ENCODE measurements around the gene BSN. TPM values are rescaled to one million over a fixed set of nuclear protein-coding genes. Genes with fewer than 3 reads are reported as not detected.

The BSN gene
- total RNA-seq, 1 experiment from 2014 or later: 0.93 TPM

- no peaks in the 10 kb centered on the region; the same call in 1 of the 2 replicates for H3K4me1 ChIP-seq
- ChIA-PET POLR2A (no interaction called here), CTCF (no interaction called here)
- no peaks in the 10 kb centered on the region for H3K9me3 ChIP-seq
- DNase-seq: peak in 1 of 2 experiments; percentile 34
- peaks cover 66% of the 10 kb centered on the region for H3K36me3 Mint-ChIP-seq (ENCODE audit: insufficient read depth, unreplicated experiment)
- H3K36me3 ChIP-seq (ENCODE audit: control insufficient read depth, insufficient read depth, low read length): no peaks in the 10 kb centered on the region; the same call in 1 of the 2 replicates
- intact Hi-C loops (cut with micrococcal nuclease; ENCODE audit: unreplicated experiment): loop anchor here (5.0 kb wide), 1 partner anchor 121 kb away; no protein-coding TSS in a partner anchor
- H3K4me3 ChIP-seq (ENCODE audit: low read depth, low read length): no peak overlapping the region
- no peak overlapping the region for H3K27ac Mint-ChIP-seq (ENCODE audit: unreplicated experiment)
- TF ChIP-seq, protein P1, sequence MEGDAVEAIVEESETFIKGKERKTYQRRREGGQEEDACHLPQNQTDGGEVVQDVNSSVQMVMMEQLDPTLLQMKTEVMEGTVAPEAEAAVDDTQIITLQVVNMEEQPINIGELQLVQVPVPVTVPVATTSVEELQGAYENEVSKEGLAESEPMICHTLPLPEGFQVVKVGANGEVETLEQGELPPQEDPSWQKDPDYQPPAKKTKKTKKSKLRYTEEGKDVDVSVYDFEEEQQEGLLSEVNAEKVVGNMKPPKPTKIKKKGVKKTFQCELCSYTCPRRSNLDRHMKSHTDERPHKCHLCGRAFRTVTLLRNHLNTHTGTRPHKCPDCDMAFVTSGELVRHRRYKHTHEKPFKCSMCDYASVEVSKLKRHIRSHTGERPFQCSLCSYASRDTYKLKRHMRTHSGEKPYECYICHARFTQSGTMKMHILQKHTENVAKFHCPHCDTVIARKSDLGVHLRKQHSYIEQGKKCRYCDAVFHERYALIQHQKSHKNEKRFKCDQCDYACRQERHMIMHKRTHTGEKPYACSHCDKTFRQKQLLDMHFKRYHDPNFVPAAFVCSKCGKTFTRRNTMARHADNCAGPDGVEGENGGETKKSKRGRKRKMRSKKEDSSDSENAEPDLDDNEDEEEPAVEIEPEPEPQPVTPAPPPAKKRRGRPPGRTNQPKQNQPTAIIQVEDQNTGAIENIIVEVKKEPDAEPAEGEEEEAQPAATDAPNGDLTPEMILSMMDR (IDR thresholded peaks at IDR 0.05; ENCODE audit: insufficient read depth in 1 of 2, low read depth in 1 of 2, low read length in 1 of 2, severe bottlenecking in 1 of 2, unreplicated experiment in 1 of 2): no peak
- H3K27me3 Mint-ChIP-seq (ENCODE audit: insufficient read depth, unreplicated experiment): no peaks in the 10 kb centered on the region
- H3K4me1 Mint-ChIP-seq (ENCODE audit: low read depth, unreplicated experiment): no peaks in the 10 kb centered on the region
- H3K9me3 Mint-ChIP-seq (ENCODE audit: unreplicated experiment): no peaks in the 10 kb centered on the region
- H3K4me3 Mint-ChIP-seq (ENCODE audit: unreplicated experiment): no peak overlapping the region
- BruUV-seq (replicated peaks): no TSS peak
- no peaks in the 10 kb centered on the region for H3K27me3 ChIP-seq (replicated peaks; ENCODE audit: control insufficient read depth, insufficient read depth, low read length)
Measured at GRCh38 chr3:49716691-49717210, 162.5 kb downstream of the BSN start.

DNA sequence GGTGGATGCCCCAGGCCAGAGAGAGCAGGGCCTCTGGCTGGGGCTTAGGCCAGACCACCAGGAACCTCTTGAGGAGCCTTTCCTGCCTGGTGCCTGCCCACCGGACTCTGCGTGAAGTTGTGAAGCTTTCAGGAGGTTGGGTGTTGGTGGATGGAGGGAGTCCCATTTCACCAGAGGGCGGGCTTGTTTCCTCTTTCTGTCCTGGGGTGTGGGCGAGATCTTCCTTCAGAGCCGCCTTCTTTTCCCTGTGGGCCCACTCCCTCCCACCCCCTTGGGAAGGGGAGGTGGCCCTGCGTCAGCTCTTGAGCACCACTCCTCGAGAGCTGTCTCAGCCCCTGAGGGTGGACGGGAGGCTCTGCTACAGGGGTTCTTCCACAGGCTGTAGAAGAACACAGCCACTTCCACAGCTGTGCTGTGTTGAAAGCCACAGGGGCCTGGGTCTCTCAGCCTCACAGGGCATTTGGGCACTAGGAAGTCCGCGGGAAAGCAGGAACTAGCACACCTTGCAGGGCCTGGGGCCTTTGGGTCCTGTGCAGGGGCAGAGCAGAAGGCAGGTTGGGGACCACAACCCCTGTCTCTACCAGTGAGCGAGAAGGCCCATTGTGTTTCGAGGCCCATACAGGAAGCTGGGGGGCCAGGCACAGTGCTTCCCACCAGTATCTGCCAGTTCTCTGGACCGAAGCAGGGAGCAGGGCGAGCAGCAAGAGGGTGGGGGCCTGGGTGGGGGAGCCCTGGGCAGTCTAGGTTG, 163.1 kb downstream of the BSN start:
- POLR2A ChIA-PET: no interaction called here

More for the DNA sequence above, 163.1 kb downstream of the BSN start:
- peaks cover 69% of the 10 kb centered on the region for H3K36me3 Mint-ChIP-seq (ENCODE audit: insufficient read depth, unreplicated experiment)
- no peak for DNase-seq
- no peak overlapping the region for H3K27ac Mint-ChIP-seq (ENCODE audit: unreplicated experiment)
- H3K4me3 ChIP-seq (ENCODE audit: low read depth, low read length): no peak overlapping the region
- no peaks in the 10 kb centered on the region for H3K4me1 Mint-ChIP-seq (ENCODE audit: low read depth, unreplicated experiment)
- TF ChIP-seq, protein P1 (IDR thresholded peaks at IDR 0.05; ENCODE audit: insufficient read depth in 1 of 2, low read depth in 1 of 2, low read length in 1 of 2, severe bottlenecking in 1 of 2, unreplicated experiment in 1 of 2): no peak
- no peaks in the 10 kb centered on the region for H3K9me3 Mint-ChIP-seq (ENCODE audit: unreplicated experiment)
- no peaks in the 10 kb centered on the region for H3K27me3 ChIP-seq (replicated peaks; ENCODE audit: control insufficient read depth, insufficient read depth, low read length)
- CTCF ChIA-PET: no interaction called here
- peaks cover 1% of the 10 kb centered on the region; the same call in 1 of the 2 replicates for H3K36me3 ChIP-seq (ENCODE audit: control insufficient read depth, insufficient read depth, low read length)
- H3K4me3 Mint-ChIP-seq (ENCODE audit: unreplicated experiment): no peak overlapping the region
- no TSS peak for BruUV-seq (replicated peaks)
- no peaks in the 10 kb centered on the region for H3K9me3 ChIP-seq
- no peaks in the 10 kb centered on the region; the same call in 1 of the 2 replicates for H3K4me1 ChIP-seq
- no peaks in the 10 kb centered on the region for H3K27me3 Mint-ChIP-seq (ENCODE audit: insufficient read depth, unreplicated experiment)
- intact Hi-C loops (cut with micrococcal nuclease; ENCODE audit: unreplicated experiment): loop anchor here (5.0 kb wide), 1 partner anchor 120 kb away; no protein-coding TSS in a partner anchor
